HG03103 (cell line): ENCODE data around the gene IBA57.
A peak's percentile ranks its signal among the peaks of the same experiment; 100 is the strongest.

ENCODE experiments used
- ATAC-seq: cut with Tn5 transposase; IDR thresholded peaks from one replicate; pipeline ENCODE4 v1.9.1; 2021; ENCODE audit warnings: low read depth; ENCODE audit not compliant: unreplicated experiment

Gene IBA57

DNA sequence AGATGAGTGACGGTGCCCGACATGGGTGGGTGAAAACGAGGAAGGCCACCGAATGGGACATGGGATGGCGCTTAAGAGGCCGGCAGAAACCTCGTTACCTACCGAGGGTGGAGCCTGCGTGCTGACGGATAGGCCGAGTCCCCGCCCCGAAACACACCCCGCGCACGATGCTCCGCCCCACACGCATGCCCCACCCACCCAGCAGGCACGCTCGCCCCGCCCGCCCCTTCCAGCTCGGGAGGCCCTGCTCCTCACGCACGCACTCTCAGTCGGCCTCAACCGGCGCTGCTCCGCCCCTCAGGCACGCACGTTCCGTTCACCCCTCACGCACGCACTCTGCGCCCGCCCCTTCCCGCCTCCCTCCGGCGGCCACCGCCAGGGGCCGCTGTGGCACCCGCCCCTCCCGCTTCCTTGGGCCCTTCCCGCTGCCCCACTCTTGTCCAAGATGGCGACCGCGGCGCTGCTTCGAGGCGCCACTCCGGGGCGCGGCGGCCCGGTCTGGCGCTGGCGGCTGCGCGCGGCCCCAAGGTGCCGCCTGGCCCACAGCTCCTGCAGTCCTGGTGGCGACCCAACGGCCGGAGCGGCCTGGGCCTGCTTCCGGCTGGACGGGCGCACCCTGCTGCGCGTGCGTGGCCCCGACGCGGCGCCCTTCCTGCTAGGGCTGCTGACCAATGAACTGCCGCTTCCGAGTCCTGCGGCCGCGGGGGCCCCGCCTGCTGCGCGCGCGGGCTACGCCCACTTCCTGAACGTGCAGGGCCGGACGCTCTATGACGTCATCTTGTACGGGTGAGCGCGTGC, at the start of gene IBA57:
IBA57 (plus strand) TSS at position 433 of the 798 bp plus-strand sequence; CDS start at position 446, 13 bp downstream.
- peak; percentile 70 for ATAC-seq

DNA sequence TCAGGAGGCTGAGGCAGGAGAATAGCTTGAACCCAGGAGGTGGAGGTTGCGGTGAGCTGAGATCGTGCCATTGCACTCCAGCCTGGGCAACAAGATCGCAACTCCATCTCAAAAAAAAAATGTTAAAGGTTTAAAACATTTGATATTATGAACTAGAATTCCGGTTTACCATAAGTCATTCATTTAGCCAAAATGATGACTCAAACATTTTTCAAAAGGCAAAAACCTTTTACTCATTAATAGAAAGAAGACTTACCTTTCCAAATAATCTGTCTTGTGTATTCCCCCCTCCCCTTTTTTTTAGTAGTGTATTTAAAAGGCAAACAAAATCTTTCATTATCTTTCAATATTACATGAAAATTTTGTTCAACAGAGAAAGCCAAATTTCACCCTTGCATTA, 48.3 kb upstream of the IBA57 start:
- ATAC-seq = no peak

DNA sequence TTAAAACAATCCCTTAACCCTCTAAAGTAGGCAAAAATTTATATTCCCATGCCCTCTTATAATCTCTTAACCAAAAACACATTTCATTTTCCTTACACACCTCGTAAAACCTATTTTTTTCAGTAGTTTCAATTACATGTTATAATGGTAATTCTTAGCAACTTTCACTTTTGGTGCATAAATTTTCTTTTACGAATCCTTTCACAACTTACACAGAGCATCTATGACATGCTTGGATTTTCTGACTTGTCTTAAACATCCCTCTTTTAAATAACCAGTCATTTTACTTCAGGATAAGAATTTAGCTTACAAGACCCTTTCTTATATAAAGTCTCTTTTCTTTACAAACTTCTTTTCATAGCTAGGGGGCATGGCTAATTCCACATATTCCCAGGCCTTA, 47.6 kb upstream of the IBA57 start:
- no peak for ATAC-seq

DNA sequence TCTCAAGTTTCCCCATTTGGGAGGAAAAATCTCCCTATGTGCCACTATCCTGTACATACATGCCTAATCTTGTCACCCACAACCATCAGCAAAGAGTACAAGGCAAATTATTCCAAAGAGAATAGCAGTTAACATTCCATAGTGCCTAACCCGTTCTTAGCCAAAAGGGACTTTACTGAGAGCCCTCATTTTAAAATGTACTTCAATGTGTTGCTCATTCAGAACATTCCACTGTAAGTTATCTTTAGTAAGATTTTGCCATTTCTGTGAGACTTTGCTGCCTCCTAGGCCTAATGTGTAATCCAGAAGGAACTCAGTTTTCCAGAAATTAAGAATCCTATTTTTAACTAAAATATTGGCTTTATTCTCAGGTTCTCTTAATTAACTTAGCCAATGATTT, 45.3 kb upstream of the IBA57 start:
- no peak for ATAC-seq

DNA sequence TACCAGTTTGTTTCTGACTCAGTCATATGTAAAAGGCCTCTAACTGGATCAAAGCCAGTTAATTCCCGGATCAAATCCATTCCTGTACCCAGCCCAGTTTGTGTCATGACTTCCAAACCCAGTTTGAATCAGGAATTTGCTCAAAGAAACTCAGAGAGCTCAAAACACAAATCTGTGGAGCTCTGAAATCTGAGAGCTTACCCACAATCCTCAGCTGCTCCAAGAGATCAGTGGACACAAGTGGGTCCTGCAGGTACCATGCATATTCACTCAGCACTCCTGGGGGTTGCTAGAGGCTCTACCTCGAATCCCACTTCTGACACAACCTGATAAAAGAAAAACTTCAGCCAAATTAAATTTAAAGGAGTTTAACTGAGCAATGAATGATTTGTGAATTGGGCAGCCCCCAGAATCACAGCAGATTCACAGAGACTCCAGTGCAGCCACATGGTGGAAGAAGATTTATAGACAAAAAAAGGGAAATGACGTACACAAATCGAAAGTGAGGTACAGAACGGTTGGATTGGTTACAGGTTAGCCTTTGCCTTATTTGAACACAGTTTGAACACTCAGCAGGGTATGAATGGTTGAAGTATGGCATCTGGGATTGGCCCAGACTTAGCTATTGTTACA, 44.6 kb upstream of the IBA57 start:
- no peak for ATAC-seq

DNA sequence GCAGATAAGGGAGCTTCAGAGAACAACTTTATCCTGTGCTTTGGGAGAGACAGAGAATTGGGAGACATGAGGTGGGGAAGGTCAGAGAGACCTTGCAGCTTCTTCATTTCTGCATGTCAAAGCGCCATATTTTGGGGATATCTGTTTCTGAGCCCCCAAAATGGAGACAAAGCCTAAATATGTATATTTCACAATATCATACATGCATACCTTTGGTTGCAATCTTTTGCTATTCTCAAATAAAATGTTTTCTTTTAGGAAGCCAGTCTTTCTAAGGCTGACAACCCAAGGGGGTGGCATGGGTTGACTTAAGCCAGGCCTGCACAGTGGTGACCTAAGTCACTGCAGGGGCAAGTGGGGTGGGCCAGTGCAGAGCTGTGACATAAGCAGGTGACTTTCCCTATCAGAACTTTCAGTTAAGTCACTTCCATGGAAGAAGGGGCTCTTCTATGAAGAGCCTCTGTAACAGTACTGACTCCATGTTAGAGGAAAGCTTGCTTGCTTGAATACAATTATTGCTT, 42.6 kb upstream of the IBA57 start:
- ATAC-seq = no peak

DNA sequence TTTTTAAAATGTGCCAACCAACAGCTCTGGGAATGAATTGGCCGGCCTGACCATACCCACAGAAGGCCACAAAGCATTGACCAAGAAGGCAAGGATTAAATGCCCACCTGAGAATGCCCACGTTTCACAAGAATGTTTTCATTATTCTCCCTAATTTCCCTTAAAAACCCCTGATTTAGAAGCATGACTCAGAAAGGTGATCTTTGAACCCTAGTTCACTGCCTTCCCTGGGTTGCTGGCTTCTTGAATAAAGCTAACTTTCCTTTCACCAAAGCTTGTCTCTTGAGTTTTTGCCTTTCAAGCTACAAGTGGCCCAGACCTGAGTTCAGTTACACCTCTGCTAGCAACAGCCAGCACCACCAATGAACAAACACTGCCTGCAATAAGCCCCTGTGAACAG, 42.1 kb upstream of the IBA57 start:
- no peak for ATAC-seq

DNA sequence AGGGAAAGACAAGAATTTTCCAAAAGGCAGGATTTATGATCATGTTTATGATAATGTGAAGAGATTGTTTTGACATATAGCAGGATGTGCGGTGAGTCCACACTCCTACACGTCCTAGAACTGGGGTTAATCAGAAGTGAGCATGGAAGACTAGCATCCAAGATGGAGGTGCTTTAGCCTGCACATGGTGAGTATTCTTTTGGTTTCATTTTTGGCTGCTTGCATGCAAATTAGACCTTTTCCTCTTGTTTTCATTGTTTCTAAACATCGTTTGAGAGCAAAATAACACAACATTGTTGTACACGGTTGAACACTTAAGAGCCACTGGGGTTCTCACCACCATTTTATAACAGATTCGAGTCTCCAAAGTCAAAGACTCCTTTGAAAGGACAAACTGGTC, 40.4 kb upstream of the IBA57 start:
- no peak for ATAC-seq

DNA sequence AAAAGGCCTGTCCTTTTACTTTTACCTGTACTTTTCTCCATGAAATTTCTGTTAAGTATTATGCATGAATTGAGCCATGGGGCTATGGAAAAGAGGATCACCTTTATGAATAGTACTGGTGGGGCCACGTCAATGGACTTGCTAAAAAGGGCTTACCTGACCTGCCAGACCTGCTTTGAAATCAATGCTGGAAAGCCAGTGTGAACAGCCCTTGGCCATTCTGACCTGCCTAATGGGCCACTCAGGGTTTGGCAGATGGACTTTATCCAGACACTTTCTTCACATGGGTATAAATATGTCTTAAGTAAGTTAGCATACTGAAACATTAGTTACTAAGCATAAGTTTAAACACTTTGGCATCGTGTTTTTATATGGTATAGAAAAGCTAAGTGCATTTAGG, 33.8 kb upstream of the IBA57 start:
- no peak for ATAC-seq

DNA sequence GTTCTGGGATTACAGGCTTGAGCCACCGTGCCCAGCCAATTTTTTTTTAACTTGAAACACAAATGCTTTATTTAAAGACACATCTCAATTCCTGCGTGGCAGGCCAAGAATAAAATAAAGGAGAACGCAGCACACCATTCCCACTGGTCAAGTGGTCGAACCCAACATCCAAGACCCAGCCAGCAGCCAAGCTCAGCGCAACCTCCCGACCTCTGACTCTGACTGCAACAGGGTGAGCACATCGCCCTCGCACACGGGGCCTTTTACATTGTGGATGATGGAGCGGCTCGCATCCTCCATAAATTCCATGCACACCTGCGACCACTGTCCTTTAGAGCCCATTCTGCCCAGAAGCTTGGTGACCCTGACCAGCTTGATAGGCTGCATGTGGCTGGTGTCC, 31.0 kb upstream of the IBA57 start:
- ATAC-seq = no peak

DNA sequence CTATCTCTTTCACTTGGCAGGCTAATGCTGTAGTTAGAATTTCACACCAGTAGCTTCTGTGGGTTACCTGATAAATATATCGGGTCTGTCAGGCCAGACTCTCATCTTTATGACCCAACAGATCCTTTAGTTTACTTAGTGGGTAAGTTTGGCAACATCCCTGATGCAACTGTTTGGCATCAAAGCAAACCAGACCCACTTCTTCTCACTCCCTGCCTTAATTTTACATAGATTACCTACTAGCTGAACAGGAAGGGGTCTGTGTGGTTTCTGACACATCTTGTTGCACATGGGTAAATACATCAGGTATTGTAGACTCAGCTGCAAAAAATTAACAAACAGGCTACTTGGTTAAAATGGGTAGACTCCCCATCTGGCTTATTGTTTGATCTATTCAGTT, 28.7 kb upstream of the IBA57 start:
- ATAC-seq = no peak

DNA sequence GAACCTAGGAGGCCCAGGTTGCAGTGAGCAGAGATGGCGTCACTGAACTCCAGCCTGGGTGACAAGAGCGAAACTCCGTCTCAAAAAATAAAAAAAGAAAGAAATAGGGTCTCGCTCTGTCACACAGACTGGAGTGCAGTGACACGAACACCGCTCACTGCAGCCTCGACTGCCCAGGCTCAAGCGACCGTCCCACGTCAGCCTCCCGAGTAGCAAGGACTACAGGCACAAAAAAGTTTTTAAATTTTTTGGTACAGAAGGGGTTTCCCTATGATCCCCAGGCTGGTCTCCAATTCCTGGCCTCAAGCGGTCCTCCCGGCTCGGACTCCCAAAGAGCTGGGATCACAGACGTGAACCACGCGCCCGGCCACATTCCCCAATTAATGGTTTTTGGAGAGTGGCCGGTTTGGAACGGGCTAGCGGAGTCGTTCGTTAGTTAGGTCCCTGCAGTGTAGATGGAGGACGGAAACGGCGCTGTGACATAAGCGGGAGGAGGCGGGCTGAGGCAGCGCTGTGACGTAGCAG, 26.1 kb upstream of the IBA57 start:
- no peak for ATAC-seq

DNA sequence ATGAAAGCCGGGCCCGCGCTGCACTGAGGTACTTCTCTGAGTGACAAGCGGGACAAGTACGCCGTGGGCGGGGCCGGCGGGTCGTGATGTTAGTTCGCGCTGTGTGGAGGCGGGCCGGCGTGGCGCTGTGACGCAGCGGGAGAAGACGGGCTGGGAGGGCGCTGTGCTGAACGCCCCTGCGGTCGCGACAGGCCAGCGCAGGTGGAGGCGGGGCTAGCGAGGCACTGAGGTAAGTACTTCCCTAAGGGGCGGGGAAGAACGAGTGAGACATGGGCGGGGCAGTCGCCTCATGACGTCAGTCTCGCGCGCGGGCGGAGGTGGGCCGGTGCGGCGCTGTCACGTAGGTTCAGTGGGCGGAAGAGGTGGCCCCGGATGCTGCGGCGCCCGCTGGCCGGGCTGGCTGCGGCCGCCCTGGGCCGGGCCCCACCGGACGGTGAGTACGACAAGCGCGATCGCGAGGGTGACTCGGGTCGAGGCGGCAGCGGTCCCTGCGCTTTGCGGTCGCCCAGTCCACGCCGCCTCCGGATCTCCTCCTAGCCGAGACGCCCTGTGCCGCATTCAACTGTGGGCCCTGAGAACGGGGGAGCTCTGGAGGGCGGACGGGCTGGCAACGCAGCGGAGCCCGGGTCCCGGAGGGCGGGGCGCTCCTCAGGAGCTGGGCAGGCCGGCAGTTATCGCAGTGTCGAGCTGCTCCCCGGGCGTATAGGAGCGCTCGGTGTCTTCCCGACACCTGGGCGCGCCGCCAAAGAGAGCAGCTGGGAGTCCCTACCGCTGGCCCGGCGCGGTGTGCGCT, 25.5 kb upstream of the IBA57 start, which contains the start of gene GUK1:
GUK1 (plus strand) TSS at position 349 of the 793 bp plus-strand sequence; CDS start at position 373, 24 bp downstream.
- ATAC-seq = peak; percentile 92

DNA sequence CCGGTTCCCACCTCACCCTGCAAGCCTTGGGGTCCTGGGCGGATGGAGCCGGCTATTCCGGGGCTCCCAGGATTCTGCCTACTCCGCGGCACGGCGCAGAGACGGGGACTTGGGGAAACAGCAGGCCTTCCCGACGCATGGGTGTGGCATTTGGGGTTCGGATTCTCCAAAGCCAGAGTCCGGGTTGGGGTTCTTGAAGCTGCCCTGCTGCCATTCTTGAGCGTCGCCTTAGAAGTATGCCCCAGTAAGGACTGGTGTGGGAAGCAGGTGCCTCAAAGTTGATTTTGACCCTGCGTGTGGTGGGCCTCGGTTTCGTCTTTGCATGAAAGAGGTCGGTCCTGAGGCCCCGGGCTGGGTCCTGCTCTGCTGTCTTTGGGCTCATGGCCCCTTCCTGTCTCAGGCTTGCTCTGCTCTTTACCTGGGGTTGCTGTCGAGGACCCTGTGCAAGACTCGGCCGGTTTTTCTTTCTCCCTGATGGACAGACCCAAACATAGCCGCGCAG, 24.8 kb upstream of the IBA57 start:
- ATAC-seq = no peak

DNA sequence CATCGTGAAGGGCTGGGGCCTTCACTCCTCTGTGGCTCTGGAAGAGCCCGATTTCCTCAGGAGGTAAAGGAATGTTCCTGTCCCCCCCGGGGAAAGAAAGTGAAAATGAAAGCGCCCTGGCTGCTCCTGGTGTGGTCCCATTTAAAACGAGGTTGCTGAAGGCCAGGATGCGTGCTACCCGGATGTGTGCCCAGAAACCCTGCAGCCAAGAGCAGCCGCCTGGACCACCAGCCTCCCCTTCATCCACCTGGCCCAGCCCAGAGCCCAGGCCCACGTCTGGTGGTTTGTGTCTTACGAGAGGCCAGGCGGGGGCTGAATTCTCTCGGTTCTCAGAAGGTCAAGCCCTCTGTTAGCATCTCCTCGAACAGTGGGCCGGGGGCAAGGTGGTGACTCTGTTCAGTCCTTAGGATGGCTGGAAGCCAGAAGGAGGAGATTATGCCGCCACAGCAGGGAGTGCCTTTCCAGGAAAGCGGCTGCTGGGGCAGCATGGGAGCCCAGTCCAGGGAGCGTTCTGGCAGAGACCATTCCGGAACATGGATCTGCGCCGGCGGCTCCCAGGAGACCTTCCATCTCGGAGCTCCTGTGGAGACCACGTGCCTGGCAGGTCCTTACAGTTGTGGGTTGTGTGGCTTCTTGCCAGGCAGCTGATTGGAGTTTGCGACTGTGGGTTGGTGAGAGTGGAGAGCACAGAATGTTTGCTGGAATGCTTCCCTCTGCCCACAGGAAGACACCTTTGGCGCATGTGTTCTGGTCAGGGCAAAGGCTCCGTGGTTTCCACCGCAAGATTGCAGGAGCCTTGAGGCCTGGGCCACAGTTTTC, 24.2 kb upstream of the IBA57 start:
- ATAC-seq = no peak

DNA sequence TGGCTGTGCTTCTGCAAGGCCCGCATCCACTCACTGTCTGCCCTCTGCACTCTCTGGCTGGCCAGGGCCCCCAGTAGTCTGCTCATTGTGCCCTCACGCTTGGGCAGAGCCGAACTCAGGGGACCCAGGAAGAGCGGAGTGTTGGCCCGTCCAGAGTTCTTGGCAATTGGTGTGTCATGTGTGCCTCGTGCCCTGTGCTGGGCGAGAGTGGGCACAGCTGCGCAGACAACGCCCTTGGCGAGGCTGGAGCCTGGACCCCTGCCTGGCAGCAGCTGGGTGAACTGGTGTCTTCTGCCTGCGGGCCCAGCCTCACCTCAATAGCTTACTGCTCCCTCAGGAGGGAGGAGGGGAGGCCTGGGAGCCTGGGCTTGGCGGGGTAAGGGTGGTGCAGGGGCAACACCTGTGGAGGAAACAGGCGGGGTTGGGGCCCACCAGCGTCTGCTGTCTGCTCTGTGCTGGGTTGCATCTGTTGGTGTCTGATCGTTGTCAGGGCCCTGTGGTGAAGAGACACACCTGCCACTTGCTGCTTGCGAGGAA, 23.4 kb upstream of the IBA57 start:
- no peak for ATAC-seq

DNA sequence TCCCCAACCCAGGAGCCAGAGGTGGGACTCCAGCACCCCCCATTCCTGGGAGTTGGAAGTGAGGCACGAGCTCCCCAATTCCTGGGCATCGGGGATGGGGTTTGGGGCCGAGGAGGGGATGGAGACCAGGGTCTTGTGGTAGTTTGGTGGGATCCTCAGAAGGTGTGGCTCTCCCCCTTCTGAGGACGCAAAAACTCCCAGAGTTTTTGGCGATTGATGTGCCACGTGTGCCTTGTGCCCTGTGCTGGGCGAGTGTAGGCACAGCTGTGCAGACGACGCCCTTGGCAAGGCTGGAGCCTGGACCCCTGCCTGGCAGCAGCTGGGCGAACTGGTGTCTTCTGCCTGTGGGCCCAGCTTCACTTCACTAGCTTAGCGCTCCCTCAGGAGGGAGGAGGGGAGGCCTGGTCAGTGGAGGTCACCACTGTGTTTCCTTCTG, 22.9 kb upstream of the IBA57 start:
- ATAC-seq = no peak

DNA sequence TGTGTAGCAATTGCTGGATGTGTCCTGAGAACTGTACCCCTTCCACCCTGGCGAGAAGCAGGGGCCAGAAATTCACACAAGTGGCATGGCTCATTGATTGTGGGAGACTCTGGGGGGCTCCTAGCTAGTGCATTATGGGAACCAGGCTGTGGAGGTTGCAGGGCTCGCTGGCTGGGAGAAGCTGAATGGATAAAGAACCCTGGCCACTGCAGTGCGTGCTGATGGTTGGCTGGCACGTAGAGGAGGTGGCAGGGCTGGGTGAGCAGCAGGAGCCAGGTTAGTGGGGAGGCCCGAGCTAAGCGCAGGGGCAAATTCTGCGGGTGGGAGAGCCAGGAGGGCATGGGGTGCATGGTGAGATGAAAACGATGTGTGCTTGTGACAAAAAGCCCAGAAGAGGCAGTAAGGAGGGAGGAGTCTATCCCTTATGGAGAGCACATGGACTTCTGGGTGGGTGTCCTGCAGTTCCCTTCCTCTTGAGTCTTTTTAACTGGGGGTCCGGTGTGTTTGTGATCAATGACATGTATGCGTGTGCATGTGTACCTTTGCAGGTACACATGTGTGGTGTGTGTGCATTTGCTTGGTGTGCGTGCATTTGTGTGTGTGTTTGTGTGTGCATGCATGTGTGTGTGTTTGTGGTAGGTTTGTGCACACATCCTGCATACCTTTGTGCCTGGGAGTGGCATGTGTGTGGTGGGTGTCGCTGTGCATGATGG, 22.0 kb upstream of the IBA57 start:
- ATAC-seq = no peak
